Gastroesophageal sphincter (tissue), 4 donors: Measurements from ENCODE around the gene TOMM20L. TPM values are rescaled to one million over a fixed set of nuclear protein-coding genes. Genes with fewer than 3 reads are reported as not detected.

Experiments
- ATAC-seq: fragments of 150-250 bp; one replicate; pipeline ENCODE4 v1.9.1; 2016; ENCODE audit warnings: mild to moderate bottlenecking, moderate library complexity
- H3K27ac ChIP-seq, 4 donors: fragments of 200-600 bp; sonication (generic) in 3 of 4; 1 replicate in 3 of 4; 2 replicates in 1 of 4; pipeline ENCODE4 v1.5.1; 2016 to 2019
- H3K27me3 ChIP-seq: fragments of 200-600 bp; sonication (generic); one replicate; pipeline ENCODE4 v1.5.1; 2019
- H3K36me3 ChIP-seq, 2 donors: fragments of 200-600 bp; sonication (generic); one replicate each; pipeline ENCODE4 v1.5.1; 2019; ENCODE audit warnings: control low read depth in 1 of 2
- H3K4me1 ChIP-seq, 3 donors: fragments of 200-600 bp; sonication (generic); 1 replicate in 2 of 3; 2 replicates in 1 of 3; pipeline ENCODE4 v1.5.1; 2016 to 2019; ENCODE audit warnings: control low read depth in 2 of 3
- H3K4me3 ChIP-seq, 2 donors: fragments of 200-600 bp; sonication (generic); one replicate each; pipeline ENCODE4 v1.5.1; 2019; ENCODE audit warnings: mild to moderate bottlenecking in 1 of 2, moderate library complexity in 1 of 2
- H3K9me3 ChIP-seq, 3 donors: fragments of 200-600 bp; sonication (generic); one replicate each; pipeline ENCODE4 v1.5.1; 2017 to 2019; ENCODE audit warnings: control low read depth in 2 of 3
- EP300 ChIP-seq: sonication (generic); formaldehyde crosslinking; IDR thresholded peaks from one replicate; pipeline ENCODE4 v1.6.1; 2017; ENCODE audit warnings: antibody characterized with exemption, mild to moderate bottlenecking
- POLR2A ChIP-seq, 2 donors: fragments of 450-650 bp; IDR thresholded peaks; one replicate each; pipeline ENCODE4 v1.6.1; 2017; ENCODE audit warnings: antibody characterized with exemption in 2 of 2, mild to moderate bottlenecking in 2 of 2, moderate library complexity in 1 of 2
- POLR2AphosphoS5 ChIP-seq: sonication (generic); formaldehyde crosslinking; IDR thresholded peaks from one replicate; pipeline ENCODE4 v1.6.1; 2017; ENCODE audit warnings: antibody characterized with exemption
- WGBS, 2 donors: methylation state at CpG; one replicate each; pipeline ENCODE4 v1.1.5; 2018; ENCODE audit warnings: low coverage in 1 of 2; 5-methylcytosine and 5-hydroxymethylcytosine counted together
- total RNA-seq, 4 donors: library from RNA; depleted of rRNA; stranded (reverse); fragments of >200 nt; gene quantifications; one replicate each; pipeline ENCODE4 v1.1.0, GENCODE V29; 2016
- TF ChIP-seq, protein P1 (sequence below), 4 experiments: fragments of 200-600 bp in 2 of 4; fragments of 450-650 bp in 2 of 4; sonication (generic) in 1 of 4; IDR thresholded peaks; one replicate each; pipeline ENCODE4 v1.5.1; 2017 to 2019; ENCODE audit warnings: antibody characterized with exemption in 4 of 4, mild to moderate bottlenecking in 2 of 4, moderate library complexity in 2 of 4

Gene TOMM20L
- total RNA-seq, 4 donors from 2014 or later, result not detected

DNA sequence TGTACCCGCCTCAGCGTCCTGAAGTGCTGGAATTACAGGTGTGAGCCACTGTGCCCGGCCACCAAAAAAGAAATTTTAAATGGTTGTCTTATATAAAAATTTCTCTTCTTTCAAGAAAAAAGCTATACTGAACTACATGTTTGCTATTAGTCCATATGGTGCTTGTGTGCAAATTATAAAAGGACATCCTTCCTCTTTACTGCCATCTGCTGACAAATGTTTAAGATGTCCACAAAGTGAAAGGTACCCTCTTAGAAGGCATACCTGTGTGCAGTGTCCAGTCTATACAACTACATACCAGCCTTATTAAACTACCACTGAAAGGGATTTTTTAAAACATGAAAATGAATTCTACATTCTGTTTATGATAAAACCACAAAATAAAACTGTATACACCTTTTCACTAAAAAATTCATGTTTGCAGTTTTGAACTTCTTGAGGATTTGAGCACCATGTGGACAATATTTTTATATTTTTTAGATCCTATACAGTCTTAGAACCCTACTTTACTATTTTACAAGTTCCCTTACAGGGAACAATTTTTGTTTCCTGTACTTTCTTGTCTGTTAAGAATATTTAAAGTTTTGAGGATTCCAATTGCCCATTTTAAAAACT is 32.8 kb upstream of the TOMM20L start:
- H3K4me1 ChIP-seq, result no peaks in the 10 kb centered on the region
- ATAC-seq, result no peak
- 85% methylated on average over 3 of the region's 3 CpGs; no CpG with 5 or more reads in 1 of the 2 donors for WGBS, 2 donors
- H3K36me3 ChIP-seq, result peaks cover 6 to 83% of the 10 kb centered on the region in 2 donors
- H3K4me3 ChIP-seq, result no peak overlapping the region
- TF ChIP-seq POLR2AphosphoS5 (no peak), EP300 (no peak), POLR2A (IDR thresholded peaks at IDR 0.05) (no peak)
- TF ChIP-seq, protein P1, sequence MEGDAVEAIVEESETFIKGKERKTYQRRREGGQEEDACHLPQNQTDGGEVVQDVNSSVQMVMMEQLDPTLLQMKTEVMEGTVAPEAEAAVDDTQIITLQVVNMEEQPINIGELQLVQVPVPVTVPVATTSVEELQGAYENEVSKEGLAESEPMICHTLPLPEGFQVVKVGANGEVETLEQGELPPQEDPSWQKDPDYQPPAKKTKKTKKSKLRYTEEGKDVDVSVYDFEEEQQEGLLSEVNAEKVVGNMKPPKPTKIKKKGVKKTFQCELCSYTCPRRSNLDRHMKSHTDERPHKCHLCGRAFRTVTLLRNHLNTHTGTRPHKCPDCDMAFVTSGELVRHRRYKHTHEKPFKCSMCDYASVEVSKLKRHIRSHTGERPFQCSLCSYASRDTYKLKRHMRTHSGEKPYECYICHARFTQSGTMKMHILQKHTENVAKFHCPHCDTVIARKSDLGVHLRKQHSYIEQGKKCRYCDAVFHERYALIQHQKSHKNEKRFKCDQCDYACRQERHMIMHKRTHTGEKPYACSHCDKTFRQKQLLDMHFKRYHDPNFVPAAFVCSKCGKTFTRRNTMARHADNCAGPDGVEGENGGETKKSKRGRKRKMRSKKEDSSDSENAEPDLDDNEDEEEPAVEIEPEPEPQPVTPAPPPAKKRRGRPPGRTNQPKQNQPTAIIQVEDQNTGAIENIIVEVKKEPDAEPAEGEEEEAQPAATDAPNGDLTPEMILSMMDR (IDR thresholded peaks at IDR 0.05), result peak in 2 of 4 experiments; percentile 14 to 37
- H3K9me3 ChIP-seq, result no peaks in the 10 kb centered on the region
- no peaks in the 10 kb centered on the region for H3K27me3 ChIP-seq
- H3K27ac ChIP-seq, result no peak overlapping the region

DNA sequence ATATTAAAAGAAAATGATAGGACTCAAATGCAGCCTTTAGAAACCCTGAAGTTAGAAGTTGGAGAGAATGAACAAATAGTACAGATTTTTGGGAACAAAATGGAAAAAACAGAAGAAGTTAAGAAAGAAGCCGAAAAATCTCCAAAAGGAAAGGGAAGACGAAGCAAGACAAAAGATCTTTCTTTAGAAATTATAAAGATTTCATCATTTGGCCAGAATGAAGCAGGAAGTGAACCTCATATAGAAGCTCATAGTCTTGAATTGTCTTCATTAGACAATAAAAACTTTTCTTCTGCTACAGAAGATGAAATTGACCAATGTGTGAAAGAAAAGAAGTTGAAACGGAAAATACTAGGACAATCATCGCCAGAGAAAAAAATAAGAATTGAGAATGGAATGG is 31.4 kb upstream of the TOMM20L start:
- no peak for TF ChIP-seq POLR2AphosphoS5
- no peak for TF ChIP-seq EP300
- TF ChIP-seq POLR2A (IDR thresholded peaks at IDR 0.05), result no peak
- TF ChIP-seq, protein P1 (IDR thresholded peaks at IDR 0.05), result no peak
- no peak for ATAC-seq
- WGBS, 2 donors, result 62 to 69% methylated on average over 4 of the region's 4 CpGs
- Histone ChIP-seq H3K4me1 (no peaks in the 10 kb centered on the region), H3K4me3 (no peak overlapping the region), H3K36me3 (peaks cover 6 to 90% of the 10 kb centered on the region in 2 donors), H3K27ac (no peak overlapping the region), H3K9me3 (no peaks in the 10 kb centered on the region), H3K27me3 (no peaks in the 10 kb centered on the region)

DNA sequence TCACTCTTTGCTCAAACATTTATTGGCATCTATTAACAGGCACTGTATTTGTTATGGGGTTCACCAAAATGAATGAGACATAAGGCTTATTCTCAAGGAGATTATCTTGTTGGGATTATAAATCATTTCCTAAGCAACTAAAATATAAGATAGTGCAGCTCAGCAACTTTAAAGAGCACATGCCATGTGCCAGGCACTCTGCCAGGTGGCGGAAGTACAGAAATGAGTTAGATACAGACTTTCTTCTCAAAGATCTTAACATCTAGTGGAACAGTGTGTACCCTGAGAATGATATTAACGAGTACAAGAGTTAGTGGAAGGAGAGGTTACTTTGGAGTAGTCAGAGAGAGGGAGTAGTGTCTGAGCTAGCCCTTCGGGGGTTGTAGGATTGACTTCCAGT is 28.4 kb upstream of the TOMM20L start:
- no peak for ATAC-seq
- H3K27ac ChIP-seq, result no peak overlapping the region
- no peak overlapping the region for H3K4me3 ChIP-seq
- peaks cover 6 to 90% of the 10 kb centered on the region in 2 donors for H3K36me3 ChIP-seq
- no peaks in the 10 kb centered on the region for H3K9me3 ChIP-seq
- H3K4me1 ChIP-seq, result no peaks in the 10 kb centered on the region
- H3K27me3 ChIP-seq, result no peaks in the 10 kb centered on the region
- 53 to 78% methylated on average over 2 to 3 of the region's 3 CpGs for WGBS, 2 donors
- TF ChIP-seq POLR2A (IDR thresholded peaks at IDR 0.05) (no peak), EP300 (no peak), POLR2AphosphoS5 (no peak)
- TF ChIP-seq, protein P1 (IDR thresholded peaks at IDR 0.05), result no peak

DNA sequence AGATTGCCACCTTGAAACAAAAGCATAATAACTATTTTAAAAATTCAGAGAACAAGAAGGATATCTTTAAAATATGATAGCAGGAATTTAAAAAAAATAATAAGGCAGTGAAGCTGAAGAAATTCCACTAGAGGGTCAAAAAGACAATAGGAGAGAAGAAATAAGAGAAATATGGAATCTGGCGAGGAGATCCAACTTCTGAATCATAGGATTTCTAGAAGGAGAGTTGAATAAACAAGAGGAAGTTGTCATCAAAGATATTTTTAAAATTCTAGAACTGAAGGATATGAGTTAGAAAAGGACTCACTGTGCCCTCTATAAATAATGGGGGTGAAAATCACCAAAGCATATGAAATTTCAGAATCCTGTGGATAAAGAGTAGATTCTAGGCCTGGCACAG is 26.8 kb upstream of the TOMM20L start:
- WGBS, 2 donors, result 62 to 80% methylated on average over 1 of the region's 1 CpG
- no peaks in the 10 kb centered on the region for H3K9me3 ChIP-seq
- no peaks in the 10 kb centered on the region for H3K4me1 ChIP-seq
- H3K36me3 ChIP-seq, result peaks cover 6 to 93% of the 10 kb centered on the region in 2 donors
- H3K4me3 ChIP-seq, result no peak overlapping the region
- ATAC-seq, result no peak
- H3K27me3 ChIP-seq, result no peaks in the 10 kb centered on the region
- H3K27ac ChIP-seq, result no peak overlapping the region
- no peak for TF ChIP-seq POLR2A (IDR thresholded peaks at IDR 0.05)
- TF ChIP-seq, protein P1 (IDR thresholded peaks at IDR 0.05), result no peak

DNA sequence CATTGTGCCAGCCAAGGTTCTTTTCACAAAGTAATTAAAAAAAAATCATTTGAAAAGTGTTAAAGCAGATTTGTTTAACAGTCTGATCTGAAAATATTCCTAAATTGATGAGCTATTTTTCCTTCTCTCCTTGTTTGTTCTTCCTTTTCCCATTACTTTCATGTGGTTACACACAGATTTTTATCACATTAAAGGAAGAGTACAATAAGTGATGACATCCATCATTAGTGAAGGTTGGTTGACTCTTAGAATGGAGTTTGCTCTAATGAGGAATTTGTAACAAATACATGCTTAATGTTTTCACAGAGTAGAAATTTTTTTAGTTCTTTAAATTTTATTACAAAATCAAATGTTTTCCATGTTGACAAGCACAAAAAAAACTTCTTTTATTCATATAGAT is 18.9 kb upstream of the TOMM20L start:
- Histone ChIP-seq H3K4me1 (no peaks in the 10 kb centered on the region), H3K9me3 (no peaks in the 10 kb centered on the region), H3K27ac (no peak overlapping the region), H3K4me3 (no peak overlapping the region), H3K36me3 (peaks cover 0 to 80% of the 10 kb centered on the region in 2 donors), H3K27me3 (no peaks in the 10 kb centered on the region)
- TF ChIP-seq, protein P1 (IDR thresholded peaks at IDR 0.05), result no peak
- TF ChIP-seq POLR2AphosphoS5, result no peak
- no peak for TF ChIP-seq EP300
- TF ChIP-seq POLR2A (IDR thresholded peaks at IDR 0.05), result no peak
- ATAC-seq, result no peak
